Activated naive CD4-positive, alpha-beta T cell treated with anti-CD3 and anti-CD28 coated beads for 36 hours (primary cell): ENCODE measurements around the gene PRR30. TPM values are rescaled to one million over a fixed set of nuclear protein-coding genes. Genes with fewer than 3 reads are reported as not detected.
A peak's percentile ranks its signal among the peaks of the same experiment; 100 is the strongest.
"Not testable (repeated sequence)": the region's sequence is repeated elsewhere in the genome, so short reads cannot be mapped to it uniquely, and the experiment has no call there.

Source experiments
- CTCF ChIA-PET: fragments of 350-600 bp; sonication (Branson Sonifier 250); formaldehyde crosslinking; loops from one replicate; lab custom pipeline; 2021; ENCODE audit warnings: antibody characterized with exemption; lab: Charles Lee
- DNase-seq: peaks from one replicate; pipeline ENCODE4 v3.0.0-alpha.2; 2020
- H3K27ac Mint-ChIP-seq: one replicate; pipeline ENCODE4 v1.8.0; 2021; ENCODE audit warnings: mild to moderate bottlenecking, mixed read lengths
- H3K27me3 Mint-ChIP-seq: one replicate; pipeline ENCODE4 v1.8.0; 2021; ENCODE audit warnings: low read depth, mixed read lengths
- H3K36me3 Mint-ChIP-seq: one replicate; pipeline ENCODE4 v1.8.0; 2021; ENCODE audit warnings: low read depth, mixed read lengths
- H3K4me1 Mint-ChIP-seq: one replicate; pipeline ENCODE4 v1.8.0; 2021; ENCODE audit warnings: low read depth, mixed read lengths
- H3K4me3 Mint-ChIP-seq: one replicate; pipeline ENCODE4 v1.8.0; 2021; ENCODE audit warnings: mild to moderate bottlenecking, moderate library complexity, mixed read lengths
- H3K9me3 Mint-ChIP-seq: one replicate; pipeline ENCODE4 v1.8.0; 2021; ENCODE audit warnings: mixed read lengths
- intact Hi-C: fragments of 100-400 bp; cut with micrococcal nuclease; formaldehyde crosslinking; loops from one replicate; pipeline ENCODE4 v1.15.1; 2023
- total RNA-seq, 2 experiments: library from RNA; stranded (reverse); gene quantifications; one replicate each; pipeline ENCODE4 v1.2.3, GENCODE V29; 2021

PRR30 gene
- total RNA-seq, 2 experiments from 2014 or later, result not detected

DNA sequence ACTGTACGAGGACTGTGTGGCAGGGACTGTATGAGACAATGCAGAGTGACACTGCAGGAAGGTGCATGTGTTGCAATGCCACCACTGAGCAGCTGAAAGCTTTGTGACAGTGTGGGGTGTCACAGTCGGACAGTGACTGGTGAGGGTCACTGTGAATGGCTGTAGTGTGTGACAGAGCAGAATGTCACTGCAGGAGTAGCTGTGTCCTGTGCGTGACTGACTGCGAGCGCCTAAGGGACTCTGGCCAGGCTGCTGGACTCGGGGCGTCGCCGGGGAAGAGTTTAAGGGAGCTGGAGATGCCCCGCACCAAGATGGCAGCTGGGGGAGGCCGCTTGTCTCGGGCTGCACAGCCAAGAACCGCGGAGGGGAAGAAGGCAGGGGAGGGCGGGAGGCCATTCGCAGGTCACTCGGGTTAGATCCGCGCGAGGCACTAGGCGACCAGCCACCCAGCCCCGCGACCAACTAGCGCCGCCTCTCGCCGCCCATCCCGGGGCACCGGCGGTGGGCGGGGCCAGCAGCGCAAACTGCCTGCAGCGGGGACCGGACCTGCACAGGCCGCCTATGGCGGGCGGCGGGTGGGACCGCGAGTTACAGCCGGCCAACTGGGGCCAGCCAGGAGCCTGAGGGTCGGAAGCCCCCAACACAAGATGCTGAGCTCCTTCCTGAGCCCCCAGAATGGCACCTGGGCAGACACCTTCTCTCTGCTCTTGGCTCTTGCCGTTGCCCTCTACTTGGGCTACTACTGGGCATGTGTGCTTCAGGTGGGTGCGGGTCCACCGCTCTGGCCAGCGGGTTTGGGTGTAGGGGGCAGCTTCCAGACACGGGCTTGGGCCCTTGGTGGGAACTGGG lies 15.7 kb downstream of the PRR30 start, which contains the start of gene ABHD1:
ABHD1 (plus strand) TSS at position 514 of the 849 bp plus-strand sequence; CDS start at position 648, 134 bp downstream.
- Mint-ChIP-seq H3K27me3 (peaks cover 16% of the 10 kb centered on the region), H3K4me1 (peaks cover 12% of the 10 kb centered on the region), H3K9me3 (no peaks in the 10 kb centered on the region), H3K27ac (no peak within 1 kb of the TSS), H3K36me3 (peaks cover 3% of the 10 kb centered on the region), H3K4me3 (peak within 1 kb of the TSS; percentile 79)
- DNase-seq, result peak; percentile 51
- CTCF ChIA-PET, result interaction anchor here (0.6 to 2.7 kb wide), 5 partner anchors 9 to 156 kb away, joined by 3 to 17 read pairs (median 4); partner anchors contain the start of gene PREB
- intact Hi-C loops, result loop anchor here (1.0 kb wide), 1 partner anchor 11 kb away; the partner anchor contains the start of gene PREB

DNA sequence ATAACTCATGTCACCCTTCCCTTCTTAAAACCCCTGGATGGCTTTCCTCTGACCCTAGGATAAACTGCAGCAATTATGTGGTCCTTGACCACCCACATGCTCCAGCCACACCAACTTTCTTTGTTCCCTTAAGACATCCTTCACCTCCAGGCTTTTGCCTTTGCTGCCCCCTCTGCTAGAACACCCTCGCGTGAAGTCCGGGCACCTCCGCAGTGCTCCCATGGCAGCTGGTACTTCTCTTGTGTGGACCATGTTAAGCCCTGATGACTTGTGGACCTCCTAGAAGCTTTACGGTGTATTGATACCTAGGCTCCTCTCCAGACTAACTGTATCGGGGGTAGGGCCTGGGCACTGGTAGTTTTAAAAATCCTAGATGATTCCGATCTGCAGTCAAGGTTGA lies 16.4 kb downstream of the PRR30 start:
- Mint-ChIP-seq H3K36me3 (peaks cover 3% of the 10 kb centered on the region), H3K4me3 (peak overlapping the region; percentile 79), H3K27me3 (peaks cover 21% of the 10 kb centered on the region), H3K27ac (no peak overlapping the region), H3K9me3 (no peaks in the 10 kb centered on the region), H3K4me1 (peaks cover 16% of the 10 kb centered on the region)
- intact Hi-C loops, result loop anchor here (1.0 kb wide), 1 partner anchor 12 kb away; the partner anchor contains the start of gene PREB
- no peak for DNase-seq
- CTCF ChIA-PET, result interaction anchor here (0.6 to 2.7 kb wide), 4 partner anchors 11 to 157 kb away, joined by 4 to 17 read pairs (median 5); partner anchors contain the start of gene PREB

DNA sequence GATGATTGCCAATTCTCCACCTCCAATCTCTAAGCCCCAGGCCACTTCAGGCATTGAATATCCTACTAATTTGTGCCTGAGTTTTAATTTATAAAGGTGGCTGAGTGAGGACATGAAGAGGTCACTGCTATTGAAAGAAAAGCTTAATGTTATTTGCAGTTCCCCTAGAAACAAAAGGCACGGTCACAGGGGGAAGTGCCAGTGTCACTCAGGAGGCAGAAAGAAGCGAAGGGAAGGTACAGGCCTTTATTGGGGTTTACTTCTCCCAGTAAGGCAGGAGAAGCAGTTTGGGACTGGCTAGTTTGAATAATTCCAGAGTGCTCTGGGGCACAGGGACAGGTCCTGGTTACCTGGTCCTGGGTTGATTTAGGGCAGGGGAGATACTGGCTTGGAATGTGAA lies 17.3 kb downstream of the PRR30 start:
- intact Hi-C loops, result no loop called here
- CTCF ChIA-PET, result no interaction called here
- Mint-ChIP-seq H3K27me3 (peaks cover 22% of the 10 kb centered on the region), H3K36me3 (peaks cover 3% of the 10 kb centered on the region), H3K4me1 (peaks cover 16% of the 10 kb centered on the region), H3K27ac (no peak overlapping the region), H3K9me3 (no peaks in the 10 kb centered on the region), H3K4me3 (no peak overlapping the region)
- DNase-seq, result no peak

DNA sequence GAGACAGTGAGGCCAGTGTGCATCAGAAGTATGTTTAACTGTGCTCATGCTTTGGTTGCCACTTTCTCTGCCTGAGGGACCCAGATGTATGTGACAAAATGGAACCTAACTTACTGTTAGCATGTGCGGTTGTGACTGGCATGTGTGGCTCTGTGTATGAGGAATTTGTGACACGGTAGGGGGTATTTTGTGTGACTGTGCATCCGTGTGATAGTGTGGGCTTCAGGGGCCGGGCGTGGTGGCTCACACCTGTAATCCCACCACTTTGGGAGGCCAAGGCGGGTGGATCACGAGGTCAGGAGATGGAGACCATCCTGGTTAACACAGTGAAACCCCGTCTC lies 19.9 kb downstream of the PRR30 start:
- H3K36me3 Mint-ChIP-seq, CTCF ChIA-PET: not testable (repeated sequence)

DNA sequence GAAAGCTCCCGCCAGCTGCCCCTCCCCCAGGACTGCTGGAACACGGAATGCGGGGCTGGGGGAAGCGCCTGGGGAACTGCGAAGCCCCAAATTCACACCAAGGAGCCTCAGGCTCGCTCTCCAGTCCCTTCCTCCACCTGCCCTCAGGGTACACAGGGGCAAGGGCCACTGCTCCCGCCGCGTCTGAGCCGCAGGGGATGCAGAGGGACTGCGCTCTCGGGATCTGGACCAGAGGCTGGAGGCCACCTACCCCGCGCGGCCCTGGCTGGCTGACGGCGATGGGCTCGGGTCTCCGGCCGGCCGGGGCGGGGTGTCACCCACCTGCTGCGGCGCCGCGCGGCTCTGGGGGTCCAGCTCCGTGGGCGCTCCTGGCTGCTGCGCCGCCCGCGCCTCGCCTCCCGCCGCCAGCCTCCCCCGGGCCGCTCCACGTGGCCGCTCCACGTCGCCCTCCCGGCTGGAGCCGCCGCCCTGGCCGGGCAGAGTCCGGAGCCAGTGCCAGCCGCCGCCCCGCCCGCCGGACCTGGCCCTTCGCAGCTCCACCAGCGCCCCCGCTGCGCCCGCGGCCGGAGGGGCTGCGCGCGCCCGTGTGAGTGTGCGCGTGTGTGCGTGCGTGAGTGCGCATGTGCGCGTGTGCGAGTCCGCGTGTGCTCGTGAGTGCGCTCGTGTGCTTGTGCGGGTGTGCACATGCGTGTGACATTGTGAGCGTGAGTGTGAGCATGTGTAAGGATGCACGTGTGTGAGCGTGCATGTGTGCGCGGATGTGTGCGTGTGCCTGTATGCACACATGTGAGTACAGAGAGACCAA lies 20.5 kb downstream of the PRR30 start, which contains the start of gene CGREF1:
CGREF1 (minus strand) TSS at position 604 of the 805 bp plus-strand sequence. CDS start 14,762 bp downstream, outside the sequence.
- Mint-ChIP-seq H3K9me3 (no peaks in the 10 kb centered on the region), H3K27me3 (peaks cover 22% of the 10 kb centered on the region), H3K36me3 (peaks cover 3% of the 10 kb centered on the region), H3K27ac (no peak within 1 kb of the TSS), H3K4me1 (peaks cover 15% of the 10 kb centered on the region), H3K4me3 (peak within 1 kb of the TSS; percentile 71)
- no peak for DNase-seq
- intact Hi-C loops, result no loop called here
- CTCF ChIA-PET, result interaction anchor here (0.7 to 1.0 kb wide), 2 partner anchors 19 to 51 kb away, joined by 3 read pairs; no protein-coding TSS in a partner anchor

More for the DNA sequence above, 19.9 kb downstream of the PRR30 start:
- Mint-ChIP-seq H3K4me3 (peak overlapping the region; percentile 71), H3K27me3 (peaks cover 22% of the 10 kb centered on the region), H3K4me1 (peaks cover 16% of the 10 kb centered on the region)
- H3K27ac Mint-ChIP-seq, intact Hi-C loops, H3K9me3 Mint-ChIP-seq, DNase-seq: not testable (repeated sequence)

DNA sequence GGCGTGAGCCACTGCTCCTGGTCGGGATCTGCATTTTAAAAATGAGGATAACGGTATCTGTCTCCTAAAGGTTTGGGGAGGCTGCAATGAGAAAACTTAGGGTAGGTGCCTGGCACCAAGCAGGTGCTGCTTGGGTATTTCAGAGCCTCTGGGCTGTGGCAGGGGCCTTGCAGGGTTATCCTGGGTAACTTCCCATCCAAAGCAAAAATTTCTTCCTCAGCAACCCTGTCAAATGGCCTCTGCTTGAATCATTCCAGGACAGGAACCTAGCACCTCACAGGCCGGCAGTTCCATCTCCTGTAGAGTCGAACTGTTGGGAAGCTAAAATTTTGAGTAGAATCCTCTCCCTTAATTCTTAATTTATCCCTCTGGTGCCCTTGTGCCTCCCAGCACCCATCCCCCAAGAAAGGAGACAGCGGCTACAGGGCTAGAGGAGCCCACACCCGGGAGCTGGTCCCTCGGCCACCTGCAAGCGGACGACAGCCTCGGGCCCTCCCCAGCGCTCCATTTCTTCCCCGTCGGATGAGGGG lies 21.1 kb downstream of the PRR30 start:
- intact Hi-C loops, result no loop called here
- CTCF ChIA-PET, result interaction anchor here (0.7 to 1.0 kb wide), 2 partner anchors 18 to 52 kb away, joined by 3 read pairs; no protein-coding TSS in a partner anchor
- H3K36me3 Mint-ChIP-seq, result peaks cover 3% of the 10 kb centered on the region
- DNase-seq, result no peak
- H3K4me1 Mint-ChIP-seq, result peaks cover 10% of the 10 kb centered on the region
- H3K4me3 Mint-ChIP-seq, result peak overlapping the region; percentile 58
- H3K9me3 Mint-ChIP-seq, result no peaks in the 10 kb centered on the region
- H3K27ac Mint-ChIP-seq, result no peak overlapping the region
- H3K27me3 Mint-ChIP-seq, result peaks cover 22% of the 10 kb centered on the region

DNA sequence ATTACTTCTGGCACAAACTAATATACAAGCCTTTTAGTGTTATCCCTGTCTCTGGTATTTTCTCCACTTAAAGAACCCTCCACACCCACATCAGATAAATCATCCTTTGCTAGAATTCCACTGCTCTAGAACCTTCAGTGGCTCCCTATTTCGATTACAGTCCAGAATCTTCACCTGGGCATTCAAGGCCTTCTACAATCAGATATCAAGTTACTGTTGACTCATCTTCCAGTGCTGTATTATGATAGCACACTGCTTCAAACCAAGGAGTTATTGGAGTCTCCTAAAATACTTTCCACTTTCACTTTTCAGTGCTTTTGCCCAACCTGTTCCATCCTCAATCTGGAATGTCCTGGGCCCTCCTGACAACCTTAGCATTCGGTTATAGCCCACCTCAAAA lies 23.7 kb downstream of the PRR30 start:
- Mint-ChIP-seq H3K27me3 (peaks cover 19% of the 10 kb centered on the region), H3K4me3 (no peak overlapping the region), H3K4me1 (peaks cover 9% of the 10 kb centered on the region), H3K36me3 (peaks cover 3% of the 10 kb centered on the region), H3K27ac (no peak overlapping the region), H3K9me3 (no peaks in the 10 kb centered on the region)
- CTCF ChIA-PET, result interaction anchor here (1.3 kb wide), 1 partner anchor 22 kb away, joined by 3 read pairs; no protein-coding TSS in a partner anchor
- no peak for DNase-seq
- intact Hi-C loops, result no loop called here

DNA sequence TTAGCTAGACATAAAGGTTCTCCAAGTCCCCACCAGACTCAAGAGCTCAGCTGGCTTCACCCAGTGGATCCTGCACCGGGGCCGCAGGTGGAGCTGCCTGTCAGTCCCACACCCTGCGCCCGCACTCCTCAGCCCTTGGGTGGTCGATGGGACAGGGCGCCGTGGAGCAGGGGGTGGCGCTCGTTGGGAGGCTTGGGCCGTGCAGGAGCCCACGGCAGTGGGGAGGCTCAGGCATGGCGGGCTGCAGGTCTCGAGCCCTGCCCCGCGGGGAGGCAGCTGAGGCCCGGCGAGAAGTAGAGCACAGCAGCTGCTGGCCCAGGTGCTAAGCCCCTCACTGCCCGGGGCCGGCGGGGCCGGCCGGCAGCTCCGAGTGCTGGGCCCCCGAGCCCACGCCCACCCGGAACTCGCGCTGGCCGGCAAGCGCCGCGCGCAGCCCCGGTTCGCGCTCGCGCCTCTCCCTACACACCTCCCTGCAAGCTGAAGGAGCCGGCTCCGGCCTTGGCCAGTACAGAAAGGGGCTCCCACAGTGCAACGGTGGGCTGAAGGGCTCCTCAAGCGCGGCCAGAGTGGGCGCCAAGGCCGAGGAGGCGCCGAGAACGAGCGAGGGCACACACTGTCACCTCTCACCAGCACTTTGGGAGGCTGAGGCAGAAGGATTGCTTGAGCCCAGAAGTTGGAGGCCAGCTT lies 27.7 kb downstream of the PRR30 start:
- intact Hi-C loops, H3K4me3 Mint-ChIP-seq, DNase-seq, H3K9me3 Mint-ChIP-seq, H3K36me3 Mint-ChIP-seq, H3K4me1 Mint-ChIP-seq, H3K27me3 Mint-ChIP-seq, H3K27ac Mint-ChIP-seq: not testable (repeated sequence)
- CTCF ChIA-PET, result interaction anchor here (0.6 kb wide), 2 partner anchors 77 to 95 kb away, joined by 3 read pairs; no protein-coding TSS in a partner anchor

DNA sequence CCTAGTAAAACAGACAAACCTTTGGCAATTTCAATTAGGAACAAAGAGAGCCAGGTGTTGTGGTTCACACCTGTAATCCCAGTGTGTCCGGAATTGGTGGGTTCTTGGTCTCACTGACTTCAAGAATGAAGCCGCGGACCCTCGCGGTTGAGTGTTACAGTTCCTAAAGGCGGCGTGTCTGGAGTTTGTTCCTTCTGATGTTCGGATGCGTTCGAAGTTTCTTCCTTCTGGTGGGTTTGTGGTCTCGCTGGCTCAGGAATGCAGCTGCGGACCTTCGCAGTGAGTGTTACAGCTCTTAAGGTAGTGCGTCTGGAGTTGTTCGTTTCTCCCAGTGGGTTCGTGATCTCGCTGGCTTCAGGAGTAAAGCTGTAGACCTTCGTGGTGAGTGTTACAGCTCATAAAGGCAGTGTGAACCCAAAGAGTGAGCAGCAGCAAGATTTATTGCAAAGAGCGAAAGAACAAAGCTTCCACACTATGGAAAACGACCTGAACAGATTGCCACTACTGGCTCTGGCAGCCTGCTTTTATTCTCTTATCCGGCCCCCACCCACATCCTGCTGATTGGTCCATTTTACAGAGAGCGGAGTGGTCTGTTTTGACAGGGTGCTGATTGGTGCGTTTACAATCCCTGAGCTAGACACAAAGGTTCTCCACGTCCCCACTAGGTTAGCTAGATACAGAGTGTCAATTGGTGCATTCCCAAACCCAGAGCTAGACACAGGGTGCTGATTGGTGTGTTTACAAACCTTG lies 28.4 kb downstream of the PRR30 start:
- H3K36me3 Mint-ChIP-seq, H3K9me3 Mint-ChIP-seq, intact Hi-C loops, H3K27me3 Mint-ChIP-seq, H3K4me1 Mint-ChIP-seq, DNase-seq, H3K4me3 Mint-ChIP-seq, H3K27ac Mint-ChIP-seq: not testable (repeated sequence)
- CTCF ChIA-PET, result interaction anchor here (1.3 kb wide), 1 partner anchor 11 kb away, joined by 3 read pairs; no protein-coding TSS in a partner anchor

DNA sequence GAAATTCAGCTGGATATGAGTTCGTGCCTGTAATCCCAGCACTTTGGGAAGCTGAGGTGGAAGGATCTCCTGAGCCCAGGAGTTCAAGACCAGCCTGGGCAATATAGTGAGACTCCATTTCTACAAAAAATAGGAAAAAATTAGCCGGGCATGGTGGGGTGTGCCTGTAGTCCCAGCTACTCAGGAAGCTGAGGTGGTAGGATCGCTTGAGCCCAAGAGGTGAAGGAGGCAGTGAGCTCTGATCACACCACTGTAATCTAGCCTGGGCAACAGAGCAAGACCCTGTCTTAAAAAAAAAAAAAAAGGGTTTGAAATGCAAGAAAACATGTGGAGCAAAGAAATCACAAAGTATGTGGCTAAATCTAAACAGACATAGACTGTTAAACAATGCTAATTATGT lies 30.1 kb downstream of the PRR30 start:
- Mint-ChIP-seq H3K27me3 (peaks cover 6% of the 10 kb centered on the region), H3K27ac (no peak overlapping the region), H3K36me3 (peaks cover 6% of the 10 kb centered on the region), H3K4me3 (no peak overlapping the region), H3K9me3 (no peaks in the 10 kb centered on the region), H3K4me1 (no peaks in the 10 kb centered on the region)
- DNase-seq, result no peak
- CTCF ChIA-PET, result interaction anchor here (0.6 to 1.3 kb wide), 5 partner anchors 9 to 162 kb away, joined by 3 to 6 read pairs (median 3); no protein-coding TSS in a partner anchor
- intact Hi-C loops, result no loop called here

DNA sequence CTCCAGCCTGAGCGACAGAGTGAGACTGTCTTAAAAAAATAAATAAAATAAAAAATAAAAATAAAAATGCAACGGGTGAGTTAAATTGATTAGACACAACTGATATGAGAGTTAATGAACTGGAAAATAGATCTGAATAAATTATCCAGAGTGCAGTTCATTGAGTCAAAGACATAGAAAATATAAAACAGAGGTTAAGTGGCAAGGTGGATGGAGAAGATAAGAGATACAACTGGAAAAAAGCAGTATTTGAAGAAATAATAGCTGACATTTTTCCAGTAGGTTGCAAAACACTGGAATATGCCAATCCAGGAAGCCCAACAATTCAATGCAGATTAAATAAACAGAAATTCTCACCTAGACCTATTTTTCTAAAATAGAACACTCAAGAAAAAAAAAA lies 31.0 kb downstream of the PRR30 start:
- DNase-seq, result no peak
- no peaks in the 10 kb centered on the region for H3K4me1 Mint-ChIP-seq
- no peak overlapping the region for H3K4me3 Mint-ChIP-seq
- intact Hi-C loops, result no loop called here
- H3K9me3 Mint-ChIP-seq, result no peaks in the 10 kb centered on the region
- peaks cover 6% of the 10 kb centered on the region for H3K27me3 Mint-ChIP-seq
- no peak overlapping the region for H3K27ac Mint-ChIP-seq
- H3K36me3 Mint-ChIP-seq, result peaks cover 6% of the 10 kb centered on the region
- CTCF ChIA-PET, result interaction anchor here (0.6 to 1.1 kb wide), 2 partner anchors 14 to 25 kb away, joined by 4 to 6 read pairs; no protein-coding TSS in a partner anchor
